VCaP (cell line): ENCODE measurements around the gene CYTH1.

Source experiments
- H3K27ac ChIP-seq: fragments of 450-650 bp; 2 replicates; pipeline ENCODE4 v1.5.1; 2017
- TF ChIP-seq, protein P1 (sequence below): fragments of 450-650 bp; conservative IDR thresholded peaks from 2 replicates; pipeline ENCODE4 v1.5.1; 2017; ENCODE audit warnings: mild to moderate bottlenecking, moderate library complexity

The CYTH1 gene

DNA sequence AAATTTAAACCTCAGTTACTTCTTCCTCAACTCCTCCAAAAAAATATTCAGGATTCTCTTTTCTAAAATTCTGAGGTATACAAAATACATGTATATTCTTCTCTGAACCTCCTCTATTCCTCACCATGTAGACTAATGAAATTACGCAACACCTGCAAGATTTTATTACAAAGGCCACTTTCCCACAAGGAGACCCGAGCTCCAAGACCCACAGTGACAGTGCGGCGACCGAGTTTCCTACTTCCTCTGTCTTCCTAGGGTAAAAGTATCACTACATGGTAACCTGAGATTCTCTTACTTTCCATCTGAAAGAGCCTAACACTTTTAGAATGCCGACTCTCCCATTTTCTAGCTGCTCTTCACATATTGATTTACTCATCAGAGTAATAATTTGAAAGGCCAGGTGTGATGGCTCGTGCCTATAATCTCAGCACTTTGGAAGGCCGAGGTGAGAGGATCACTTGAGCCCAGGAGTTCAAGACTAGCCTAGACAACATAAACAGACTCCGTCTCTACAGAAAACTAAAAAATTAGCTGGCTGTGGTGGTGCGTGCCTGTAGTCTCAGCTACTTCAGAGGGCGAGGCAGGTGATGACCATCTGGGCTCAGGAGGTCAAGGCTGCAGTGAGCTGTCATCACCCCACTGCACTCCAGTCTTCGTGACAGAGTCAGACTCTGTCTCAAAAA, 35.7 kb downstream of the CYTH1 start:
- no peak overlapping the region; the same call in 1 of the 2 replicates for H3K27ac ChIP-seq
- TF ChIP-seq, protein P1, sequence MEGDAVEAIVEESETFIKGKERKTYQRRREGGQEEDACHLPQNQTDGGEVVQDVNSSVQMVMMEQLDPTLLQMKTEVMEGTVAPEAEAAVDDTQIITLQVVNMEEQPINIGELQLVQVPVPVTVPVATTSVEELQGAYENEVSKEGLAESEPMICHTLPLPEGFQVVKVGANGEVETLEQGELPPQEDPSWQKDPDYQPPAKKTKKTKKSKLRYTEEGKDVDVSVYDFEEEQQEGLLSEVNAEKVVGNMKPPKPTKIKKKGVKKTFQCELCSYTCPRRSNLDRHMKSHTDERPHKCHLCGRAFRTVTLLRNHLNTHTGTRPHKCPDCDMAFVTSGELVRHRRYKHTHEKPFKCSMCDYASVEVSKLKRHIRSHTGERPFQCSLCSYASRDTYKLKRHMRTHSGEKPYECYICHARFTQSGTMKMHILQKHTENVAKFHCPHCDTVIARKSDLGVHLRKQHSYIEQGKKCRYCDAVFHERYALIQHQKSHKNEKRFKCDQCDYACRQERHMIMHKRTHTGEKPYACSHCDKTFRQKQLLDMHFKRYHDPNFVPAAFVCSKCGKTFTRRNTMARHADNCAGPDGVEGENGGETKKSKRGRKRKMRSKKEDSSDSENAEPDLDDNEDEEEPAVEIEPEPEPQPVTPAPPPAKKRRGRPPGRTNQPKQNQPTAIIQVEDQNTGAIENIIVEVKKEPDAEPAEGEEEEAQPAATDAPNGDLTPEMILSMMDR: no peak

DNA sequence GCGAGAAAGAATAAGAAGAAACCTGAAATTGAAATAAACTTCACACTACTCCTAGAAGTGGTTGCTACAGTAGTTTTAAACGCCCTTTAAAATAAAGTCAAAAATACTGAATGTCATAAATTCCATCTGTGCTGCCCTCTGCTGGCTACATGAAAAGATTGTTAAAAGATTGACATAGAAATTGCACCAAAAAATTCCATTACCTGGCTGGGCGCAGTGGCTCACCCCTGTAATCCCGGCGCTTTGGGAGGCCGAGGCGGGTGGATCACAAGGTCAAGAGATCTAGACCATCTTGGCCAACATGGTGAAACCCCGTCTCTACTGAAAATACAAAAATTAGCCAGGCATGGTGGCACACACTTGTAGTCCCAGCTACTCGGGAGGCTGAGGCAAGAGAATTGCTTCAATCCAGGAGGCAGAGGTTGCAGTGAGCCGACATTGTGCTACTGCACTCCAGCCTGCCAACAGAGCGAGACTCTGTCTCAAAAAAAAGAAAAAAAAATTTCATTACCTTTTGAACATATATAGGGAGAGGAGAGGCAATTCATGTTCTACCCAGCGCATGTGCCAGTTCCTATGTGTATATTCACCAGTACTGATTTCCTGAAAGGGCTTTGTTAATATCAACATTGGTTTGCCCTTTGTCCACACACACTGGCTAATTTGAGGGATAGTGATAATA, 36.5 kb downstream of the CYTH1 start:
- TF ChIP-seq, protein P1: peak; percentile 81
- H3K27ac ChIP-seq: peak overlapping the region; percentile 24

DNA sequence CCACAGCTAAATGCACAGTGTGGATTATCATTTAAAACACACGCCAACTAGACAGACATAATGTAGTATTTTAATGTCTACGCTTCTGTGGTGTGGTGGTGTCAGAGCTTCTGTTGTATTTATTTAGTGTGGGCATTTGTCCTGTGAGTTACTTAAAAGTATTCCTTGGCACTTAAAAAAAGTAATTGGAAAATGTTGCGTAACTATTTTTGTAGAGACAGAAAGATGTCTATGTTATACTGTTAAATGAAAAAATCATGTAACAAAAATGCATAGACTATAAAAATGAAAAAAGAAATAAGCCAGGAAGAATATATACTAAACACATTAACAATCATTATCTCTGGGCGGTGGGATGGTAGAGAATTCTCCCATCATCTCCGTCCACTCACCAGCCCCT, 39.2 kb downstream of the CYTH1 start:
- TF ChIP-seq, protein P1: no peak
- H3K27ac ChIP-seq: no peak overlapping the region

DNA sequence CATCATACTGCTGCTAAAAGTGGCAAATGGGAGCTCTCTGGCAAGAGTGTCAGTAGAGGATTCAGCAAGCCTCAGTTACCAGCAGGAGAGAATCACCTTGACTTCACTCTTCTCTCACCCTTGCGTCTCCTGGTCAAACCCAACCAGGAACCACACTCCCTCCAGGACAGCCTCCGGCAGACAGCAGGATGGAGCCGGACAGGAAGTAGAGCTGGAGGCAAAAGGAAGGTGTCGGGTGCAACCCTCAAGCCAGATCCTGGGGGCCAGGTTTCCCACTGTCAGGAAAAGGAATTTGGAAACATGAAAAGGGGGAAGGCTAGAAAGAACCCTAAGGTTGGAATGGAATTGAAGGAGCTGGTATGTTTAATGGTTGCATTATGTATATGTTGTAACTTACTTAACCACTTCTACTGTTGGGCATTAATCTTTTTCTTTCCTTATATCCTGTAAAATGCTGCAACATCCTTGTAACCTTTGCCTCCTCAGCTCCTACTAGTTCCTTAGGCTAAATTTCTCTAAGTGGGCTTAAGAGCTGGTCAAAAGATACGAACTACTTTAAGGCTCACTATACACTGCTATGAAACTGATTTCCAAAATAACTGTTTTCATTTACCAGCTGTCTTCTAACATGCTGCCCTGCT, 40.3 kb downstream of the CYTH1 start:
- no peak overlapping the region for H3K27ac ChIP-seq

DNA sequence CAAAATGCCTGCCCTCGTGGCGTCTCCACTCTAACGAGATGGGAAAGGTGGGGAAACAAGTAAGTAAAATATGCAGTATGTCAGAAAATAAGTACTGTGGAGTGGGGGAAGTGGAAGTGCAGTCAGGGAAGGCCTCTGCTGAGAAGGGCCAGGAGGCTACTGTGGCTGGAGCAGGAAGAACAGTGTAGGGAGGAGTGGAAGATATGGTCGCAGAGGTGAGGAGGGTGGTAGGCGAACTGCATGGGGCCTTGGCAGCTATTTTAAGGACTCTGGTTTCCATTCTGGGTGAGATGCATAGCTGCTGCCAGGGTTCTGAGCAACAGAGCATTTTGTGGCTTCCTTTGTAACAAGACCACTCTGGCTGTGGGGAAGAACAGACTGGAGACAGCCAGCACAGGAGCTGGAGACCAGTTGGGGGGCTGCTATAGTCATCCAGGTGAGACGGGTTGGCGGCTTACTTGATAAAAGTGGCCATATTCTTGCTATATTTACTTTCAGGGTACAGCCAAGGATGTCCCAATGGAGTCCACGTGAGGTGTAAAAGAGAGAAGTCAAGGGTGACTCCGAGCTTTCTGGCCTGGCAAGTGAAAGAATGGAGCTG, 42.6 kb downstream of the CYTH1 start:
- TF ChIP-seq, protein P1: no peak

More for the DNA sequence above, 40.3 kb downstream of the CYTH1 start:
- TF ChIP-seq, protein P1: no peak

DNA sequence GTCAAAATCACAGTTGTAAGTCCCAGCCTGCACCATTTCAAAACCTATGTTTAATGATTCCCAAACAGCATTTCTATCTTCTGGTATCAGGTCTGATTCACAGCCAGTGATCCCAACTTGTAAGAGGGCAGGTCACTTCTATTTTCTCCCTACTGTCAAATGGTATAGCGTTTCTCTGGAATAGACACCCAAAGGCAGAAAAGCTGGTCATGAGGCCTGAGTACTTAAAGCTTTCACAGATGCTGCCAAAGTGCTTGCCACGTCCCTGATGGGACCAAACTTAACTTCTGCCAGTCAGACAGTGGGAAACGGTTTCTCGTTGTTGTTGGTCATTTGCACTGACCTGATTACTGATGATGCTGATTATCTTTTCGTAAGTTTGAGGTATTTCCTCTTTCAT, 43.4 kb downstream of the CYTH1 start:
- TF ChIP-seq, protein P1: no peak

More for the DNA sequence above, 42.6 kb downstream of the CYTH1 start:
- H3K27ac ChIP-seq: no peak overlapping the region

DNA sequence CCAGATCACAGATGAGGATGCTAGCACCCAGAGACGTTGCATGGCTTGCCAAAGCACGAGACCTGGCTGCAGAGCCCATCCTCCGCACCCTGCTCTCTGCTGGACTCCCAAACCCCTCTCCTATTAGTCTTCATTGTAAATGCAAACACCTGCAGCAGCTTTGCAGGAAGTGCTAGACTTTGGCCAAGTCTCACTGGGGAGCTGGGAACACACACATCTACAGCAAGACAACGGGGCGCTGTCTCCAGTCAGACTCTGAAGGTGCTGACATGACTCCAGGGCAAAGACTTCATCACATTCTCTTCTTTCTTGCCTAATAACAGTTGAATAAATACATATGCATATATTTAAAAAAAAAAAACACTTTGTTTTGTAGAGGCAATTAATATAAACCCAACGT, 43.8 kb downstream of the CYTH1 start:
- TF ChIP-seq, protein P1: no peak
- no peak overlapping the region for H3K27ac ChIP-seq

More for the DNA sequence above, 43.4 kb downstream of the CYTH1 start:
- H3K27ac ChIP-seq: no peak overlapping the region
